ENCODE results near the gene GPC5. TPM values are rescaled to one million over a fixed set of nuclear protein-coding genes. Genes with fewer than 3 reads are reported as not detected.

Gene GPC5
- total and polyA plus RNA-seq, 2 of the 8 experiments (the other 6 are each of a cell fraction or from before 2014, with no cell fraction given): 0.20 to 0.39 TPM

GRCh38 chr13:92312823-92313222, 914.4 kb downstream of the GPC5 start:
- no peak overlapping the region for H2AFZ ChIP-seq (ENCODE audit: low read length)
- ChIA-PET POLR2A (ENCODE audit: partially characterized antibody) (no interaction called here), CTCF (ENCODE audit: partially characterized antibody) (no interaction called here)
- no peaks in the 10 kb centered on the region for H3K79me1 ChIP-seq (ENCODE audit: low read depth, low read length)
- H3K4me3 ChIP-seq (ENCODE audit: extremely low read depth in 1 of 4, insufficient read depth in 2 of 4, low read depth in 3 of 4, low read length in 4 of 4): no peak overlapping the region
- no peak overlapping the region for H4K5ac ChIP-seq (ENCODE audit: insufficient read length, low read depth, low read length)
- DNase-seq (ENCODE audit: low read depth in 1 of 2, low spot score in 2 of 2) (no peak), FAIRE-seq (no peak)
- H3K23me2 ChIP-seq (ENCODE audit: low read depth, low read length): no peaks in the 10 kb centered on the region
- no peak overlapping the region for H3K18ac ChIP-seq (ENCODE audit: extremely low read depth, low read length)
- no peaks in the 10 kb centered on the region for H3K27me3 ChIP-seq (replicated peaks in 1 of 4; ENCODE audit: control insufficient read depth in 3 of 4, extremely low read depth in 1 of 4, insufficient read depth in 3 of 4, low read length in 3 of 4)
- H3K14ac ChIP-seq (ENCODE audit: insufficient read length): no peak overlapping the region
- no peak overlapping the region for H3K56ac ChIP-seq (replicated peaks; ENCODE audit: insufficient read length, low read depth, low read length)
- H3K9me3 ChIP-seq (ENCODE audit: insufficient read depth in 2 of 2, low read depth in 1 of 2, low read length in 1 of 2): no peaks in the 10 kb centered on the region
- H4K8ac ChIP-seq (ENCODE audit: extremely low read depth, insufficient read depth, low read length): no peak overlapping the region
- no peaks in the 10 kb centered on the region for H3K4me1 ChIP-seq (replicated peaks in 1 of 4; ENCODE audit: control insufficient read depth in 3 of 4, insufficient read depth in 4 of 4, low read length in 3 of 4)
- H2AK5ac ChIP-seq (ENCODE audit: low read depth, low read length): no peak overlapping the region
- no peak overlapping the region for H2BK120ac ChIP-seq (replicated peaks; ENCODE audit: low read depth, low read length)
- no peak overlapping the region for H2BK20ac ChIP-seq (ENCODE audit: low read length)
- WGBS, 2 experiments (ENCODE audit: extremely low coverage in 1 of 2, insufficient coverage in 1 of 2, insufficient read length in 1 of 2, insufficient replicate concordance in 2 of 2, low coverage in 1 of 2, low lambda C conversion rate in 2 of 2, missing lambda C conversion rate in 1 of 2): 88% methylated on average over 2 of the region's 2 CpGs; no CpG with 5 or more reads in 1 of the 2 experiments
- no peak overlapping the region for H2BK5ac ChIP-seq (ENCODE audit: low read depth, low read length)
- no peak overlapping the region for H4K91ac ChIP-seq (replicated peaks; ENCODE audit: insufficient read length, low read length)
- no peak overlapping the region for H3K27ac ChIP-seq (ENCODE audit: low read depth, low read length)
- H3K36me3 ChIP-seq (ENCODE audit: control insufficient read depth in 2 of 4, insufficient read depth in 4 of 4, low read length in 3 of 4): no peaks in the 10 kb centered on the region
- no peak overlapping the region for H3K4me2 ChIP-seq (ENCODE audit: insufficient read depth in 1 of 2, low read depth in 2 of 2, low read length in 2 of 2)
- no peak overlapping the region for H3K4ac ChIP-seq (replicated peaks; ENCODE audit: insufficient read length, low read depth, low read length)
- H2BK12ac ChIP-seq (ENCODE audit: low read depth, low read length): no peak overlapping the region
- no peak overlapping the region for H3K9ac ChIP-seq (replicated peaks in 1 of 4; ENCODE audit: extremely low read depth in 1 of 4, low read depth in 3 of 4, low read length in 3 of 4)
- no peaks in the 10 kb centered on the region for H3K79me2 ChIP-seq (ENCODE audit: control insufficient read depth in 1 of 2, insufficient read depth in 2 of 2, low read length in 2 of 2)
- H2BK15ac ChIP-seq (ENCODE audit: low read length): no peak overlapping the region
- H4K20me1 ChIP-seq (replicated peaks in 1 of 2; ENCODE audit: control insufficient read depth in 1 of 2, insufficient read depth in 2 of 2, low read length in 2 of 2): no peaks in the 10 kb centered on the region
- H3K23ac ChIP-seq (ENCODE audit: insufficient read length): no peak overlapping the region
- TF ChIP-seq ATF3 (IDR thresholded peaks at IDR 0.05; ENCODE audit: insufficient read depth, low read depth, low read length): no peak
- TF ChIP-seq ZNF274 (IDR thresholded peaks at IDR 0.05; ENCODE audit: borderline replicate concordance, extremely low read depth, low read length): no peak

Data from H1 (cell line).